ENCODE measurements around the gene EDN1. TPM values are rescaled to one million over a fixed set of nuclear protein-coding genes. Genes with fewer than 3 reads are reported as not detected.

EDN1 gene
- total RNA-seq = 1 to 10 TPM; 1.0 to 5.4 (median 3.0) TPM

DNA sequence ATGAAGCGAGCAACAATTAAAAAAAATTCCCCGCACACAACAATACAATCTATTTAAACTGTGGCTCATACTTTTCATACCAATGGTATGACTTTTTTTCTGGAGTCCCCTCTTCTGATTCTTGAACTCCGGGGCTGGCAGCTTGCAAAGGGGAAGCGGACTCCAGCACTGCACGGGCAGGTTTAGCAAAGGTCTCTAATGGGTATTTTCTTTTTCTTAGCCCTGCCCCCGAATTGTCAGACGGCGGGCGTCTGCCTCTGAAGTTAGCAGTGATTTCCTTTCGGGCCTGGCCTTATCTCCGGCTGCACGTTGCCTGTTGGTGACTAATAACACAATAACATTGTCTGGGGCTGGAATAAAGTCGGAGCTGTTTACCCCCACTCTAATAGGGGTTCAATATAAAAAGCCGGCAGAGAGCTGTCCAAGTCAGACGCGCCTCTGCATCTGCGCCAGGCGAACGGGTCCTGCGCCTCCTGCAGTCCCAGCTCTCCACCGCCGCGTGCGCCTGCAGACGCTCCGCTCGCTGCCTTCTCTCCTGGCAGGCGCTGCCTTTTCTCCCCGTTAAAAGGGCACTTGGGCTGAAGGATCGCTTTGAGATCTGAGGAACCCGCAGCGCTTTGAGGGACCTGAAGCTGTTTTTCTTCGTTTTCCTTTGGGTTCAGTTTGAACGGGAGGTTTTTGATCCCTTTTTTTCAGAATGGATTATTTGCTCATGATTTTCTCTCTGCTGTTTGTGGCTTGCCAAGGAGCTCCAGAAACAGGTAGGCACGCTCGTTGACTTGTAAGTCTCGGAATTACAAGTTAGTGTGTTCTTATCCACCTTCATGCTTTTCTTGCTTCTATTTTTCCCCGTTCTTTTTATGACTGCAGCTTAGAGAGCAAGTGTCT, at the start of gene EDN1:
EDN1 (plus strand) TSS at position 429 of the 888 bp plus-strand sequence; CDS start at position 698, 269 bp downstream.
- Histone ChIP-seq H3K27ac (peak within 1 kb of the TSS in 2 of 3 donors; percentile 45 to 64), H3K27me3 (peaks cover 13% of the 10 kb centered on the region), H3K9me3 (no peaks in the 10 kb centered on the region), H3K36me3 (no peaks in the 10 kb centered on the region), H3K4me3 (replicated peaks in 1 of 3) (peak within 1 kb of the TSS in 1 of 3 donors; percentile 35), H3K4me1 (peaks cover 8 to 12% of the 10 kb centered on the region in 2 donors)
- TF ChIP-seq POLR2A (IDR thresholded peaks at IDR 0.05) = peak in 1 of 2 donors; percentile 45
- peak in 5 of 6 experiments; percentile 39 to 57 (median 46) for TF ChIP-seq CTCF (IDR thresholded peaks at IDR 0.05)
- WGBS, 2 donors = 1 to 2% methylated on average over 37 of the region's 38 CpGs
- intact Hi-C loops (cut with DNase I) = no loop called here
- peak; percentile 75 to 83 for DNase-seq

DNA sequence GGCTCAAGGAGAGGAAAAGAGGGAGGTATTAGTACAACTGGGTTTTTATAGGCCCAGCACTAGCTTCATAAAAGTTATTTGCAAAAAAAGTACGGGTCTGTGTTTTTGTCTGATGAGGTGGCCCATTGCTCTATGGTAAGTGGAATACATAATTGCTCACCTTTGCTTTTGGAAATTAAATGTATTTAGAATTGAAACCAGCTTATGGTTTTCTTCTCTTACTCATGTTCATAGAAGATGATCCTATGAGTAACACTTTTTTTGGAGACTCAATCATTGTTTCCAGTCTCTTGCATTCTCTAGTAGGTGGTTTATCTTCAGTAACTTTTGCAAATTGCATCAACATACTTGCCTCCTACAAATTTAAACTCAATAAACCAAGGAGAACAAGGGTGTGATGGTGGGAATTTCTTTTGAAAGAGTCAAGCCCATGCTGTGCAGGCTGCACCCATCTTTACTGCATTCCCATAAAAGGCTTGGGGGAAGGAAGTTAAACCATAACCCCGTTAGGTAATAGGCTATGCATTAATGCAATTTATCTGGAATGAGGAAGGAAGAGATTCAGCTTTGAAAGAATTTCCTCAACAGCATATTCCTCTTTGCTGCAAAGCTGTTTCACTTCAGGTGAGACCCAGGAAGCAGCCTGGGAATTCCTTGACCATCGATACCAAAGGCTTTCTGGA, 48.5 kb upstream of the EDN1 start:
- WGBS, 2 donors = 89 to 92% methylated on average over 3 of the region's 3 CpGs

DNA sequence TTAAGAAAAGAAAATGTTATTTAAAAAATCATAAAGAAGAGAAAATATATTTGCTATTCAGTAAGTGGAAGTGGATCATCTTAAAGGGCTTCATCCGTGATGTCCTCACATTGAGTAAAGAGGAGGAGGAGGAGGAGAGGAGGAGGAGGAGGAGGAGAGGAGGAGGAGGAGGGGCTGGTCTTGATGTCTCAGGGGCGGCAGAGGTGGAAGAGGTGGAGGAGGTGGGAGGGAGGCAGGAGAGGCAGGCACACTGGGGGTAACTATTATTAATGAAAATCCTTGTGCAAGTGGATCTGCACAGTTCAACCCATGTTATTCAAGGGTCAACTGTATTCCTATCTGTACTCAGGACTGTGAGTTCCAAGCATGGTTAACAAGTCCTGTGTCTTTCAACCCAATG, 47.0 kb upstream of the EDN1 start:
- H3K36me3 ChIP-seq = no peaks in the 10 kb centered on the region
- no peak overlapping the region for H3K27ac ChIP-seq
- DNase-seq = no peak
- H3K9me3 ChIP-seq = no peaks in the 10 kb centered on the region
- H3K4me1 ChIP-seq = no peaks in the 10 kb centered on the region
- no peaks in the 10 kb centered on the region for H3K27me3 ChIP-seq
- intact Hi-C loops (cut with DNase I) = no loop called here
- 81 to 91% methylated on average over 2 of the region's 2 CpGs for WGBS, 2 donors
- no peak for TF ChIP-seq POLR2A (IDR thresholded peaks at IDR 0.05)
- no peak for TF ChIP-seq CTCF (IDR thresholded peaks at IDR 0.05)
- H3K4me3 ChIP-seq (replicated peaks in 1 of 3) = no peak overlapping the region

More for the DNA sequence above, 48.5 kb upstream of the EDN1 start:
- Histone ChIP-seq H3K27me3 (no peaks in the 10 kb centered on the region), H3K9me3 (no peaks in the 10 kb centered on the region), H3K27ac (no peak overlapping the region), H3K4me1 (no peaks in the 10 kb centered on the region), H3K36me3 (no peaks in the 10 kb centered on the region), H3K4me3 (replicated peaks in 1 of 3) (no peak overlapping the region)
- TF ChIP-seq CTCF (IDR thresholded peaks at IDR 0.05) (no peak), POLR2A (IDR thresholded peaks at IDR 0.05) (no peak)
- no peak for DNase-seq
- intact Hi-C loops (cut with DNase I) = no loop called here

DNA sequence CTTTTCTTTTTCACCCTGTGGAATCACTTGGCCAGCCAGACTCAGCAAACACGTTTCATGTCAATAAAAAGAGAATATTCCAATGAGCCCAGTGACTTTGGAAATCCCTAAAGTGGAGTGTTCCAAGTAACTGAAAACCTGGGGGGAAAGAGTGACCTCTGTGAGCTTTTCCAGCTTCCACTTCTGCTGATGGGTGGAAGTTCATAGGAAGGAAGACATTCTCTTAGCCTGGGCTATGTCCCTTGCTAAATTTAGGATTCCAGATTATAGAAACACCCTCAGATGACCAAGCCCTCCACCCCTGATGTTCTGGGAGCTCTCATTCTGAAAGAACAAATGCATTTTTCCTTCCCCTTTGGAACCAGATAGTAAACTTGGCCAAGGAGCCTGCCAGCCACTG, 44.8 kb upstream of the EDN1 start:
- TF ChIP-seq CTCF (IDR thresholded peaks at IDR 0.05) (no peak), POLR2A (IDR thresholded peaks at IDR 0.05) (no peak)
- no peaks in the 10 kb centered on the region for H3K36me3 ChIP-seq
- no peak overlapping the region for H3K4me3 ChIP-seq (replicated peaks in 1 of 3)
- H3K4me1 ChIP-seq = no peaks in the 10 kb centered on the region
- H3K27me3 ChIP-seq = no peaks in the 10 kb centered on the region
- H3K27ac ChIP-seq = no peak overlapping the region
- no peak for DNase-seq
- H3K9me3 ChIP-seq = no peaks in the 10 kb centered on the region
- intact Hi-C loops (cut with DNase I) = no loop called here
- WGBS, 2 donors = 58 to 85% methylated on average over 1 of the region's 1 CpG
